Thyroid gland (tissue), 4 donors: ENCODE results near the gene PKNOX2. TPM values are rescaled to one million over a fixed set of nuclear protein-coding genes. Genes with fewer than 3 reads are reported as not detected.

ENCODE experiments used
- DNase-seq, 2 donors: peaks; one replicate each; pipeline ENCODE4 v3.0.0-alpha.2; 2019
- H3K27ac ChIP-seq, 3 donors: fragments of 200-600 bp; sonication (generic); 1 replicate in 2 of 3; 2 replicates in 1 of 3; pipeline ENCODE4 v1.5.1; 2016 to 2019; ENCODE audit warnings: mild to moderate bottlenecking in 1 of 3, moderate library complexity in 1 of 3
- H3K27me3 ChIP-seq: fragments of 200-600 bp; sonication (generic); one replicate; pipeline ENCODE4 v1.5.1; 2019
- H3K36me3 ChIP-seq, 2 donors: fragments of 200-600 bp; sonication (generic); one replicate each; pipeline ENCODE4 v1.5.1; 2016 to 2019
- H3K4me1 ChIP-seq, 2 donors: fragments of 200-600 bp; sonication (generic); one replicate each; pipeline ENCODE4 v1.5.1; 2017 to 2019
- H3K4me3 ChIP-seq, 3 donors: fragments of 200-600 bp; sonication (generic); replicated peaks in 1 of 3; 1 replicate in 2 of 3; 2 replicates in 1 of 3; pipeline ENCODE4 v1.5.1; 2016; ENCODE audit warnings: mild to moderate bottlenecking in 1 of 3
- H3K9me3 ChIP-seq: fragments of 200-600 bp; sonication (generic); one replicate; pipeline ENCODE4 v1.5.1; 2017
- CTCF ChIP-seq, 6 experiments: fragments of 200-600 bp in 3 of 6; fragments of 450-650 bp in 3 of 6; sonication (generic) in 3 of 6; IDR thresholded peaks; one replicate each; pipeline ENCODE4 v1.5.1; 2016 to 2019; ENCODE audit warnings: antibody characterized with exemption in 6 of 6, mild to moderate bottlenecking in 2 of 6, inconsistent platforms in 1 of 6, moderate library complexity in 1 of 6
- POLR2A ChIP-seq, 2 donors: fragments of 450-650 bp; IDR thresholded peaks; one replicate each; pipeline ENCODE4 v1.6.1; 2017; ENCODE audit warnings: antibody characterized with exemption in 2 of 2, mild to moderate bottlenecking in 2 of 2, moderate library complexity in 1 of 2
- WGBS, 2 donors: methylation state at CpG; one replicate each; pipeline ENCODE4 v1.1.5; 2017; 5-methylcytosine and 5-hydroxymethylcytosine counted together
- intact Hi-C: fragments of 100-400 bp; cut with DNase I; formaldehyde crosslinking; loops from one replicate; pipeline ENCODE4 v1.15.1; 2023
- total RNA-seq, 4 donors: library from RNA; depleted of rRNA; stranded (reverse); fragments of >200 nt; gene quantifications; one replicate each; pipeline ENCODE4 v1.2.3, GENCODE V29; 2016

The PKNOX2 gene
- total RNA-seq, 4 donors from 2014 or later: 6.3 to 28.0 (median 18.7) TPM

DNA sequence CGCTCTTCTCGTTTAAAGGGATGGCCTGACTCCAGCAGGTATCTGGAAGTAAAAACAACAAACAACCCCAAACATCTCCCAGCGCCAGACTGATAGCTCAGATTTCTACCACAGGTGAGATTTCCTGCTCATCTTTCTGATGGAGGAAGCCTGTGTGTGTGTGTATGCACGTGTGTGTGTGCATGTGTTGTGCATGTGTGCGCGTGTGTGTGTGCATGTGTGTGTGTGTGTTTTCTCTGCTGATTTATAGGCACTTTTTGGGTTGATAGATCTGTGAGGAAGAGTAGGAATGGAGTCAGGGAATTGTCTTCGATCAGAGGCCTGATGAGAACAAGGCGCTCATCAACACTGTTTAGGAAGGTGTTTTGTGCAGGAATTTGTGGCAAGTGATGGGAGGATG, 103.0 kb downstream of the PKNOX2 start:
- H3K4me1 ChIP-seq: peaks cover 49 to 59% of the 10 kb centered on the region in 2 donors

GRCh38 chr11:125268611-125269010, 104.1 kb downstream of the PKNOX2 start:
- no peak for DNase-seq
- H3K27me3 ChIP-seq: no peaks in the 10 kb centered on the region
- H3K4me1 ChIP-seq: peaks cover 49 to 59% of the 10 kb centered on the region in 2 donors
- H3K4me3 ChIP-seq: no peak overlapping the region
- no peak overlapping the region for H3K27ac ChIP-seq
- 75 to 83% methylated on average over 5 of the region's 5 CpGs for WGBS, 2 donors
- TF ChIP-seq CTCF (IDR thresholded peaks at IDR 0.05) (no peak), POLR2A (IDR thresholded peaks at IDR 0.05) (no peak)
- no peaks in the 10 kb centered on the region for H3K36me3 ChIP-seq
- intact Hi-C loops: no loop called here
- no peaks in the 10 kb centered on the region for H3K9me3 ChIP-seq

More for the DNA sequence above, 103.0 kb downstream of the PKNOX2 start:
- no peak for DNase-seq
- no peaks in the 10 kb centered on the region for H3K27me3 ChIP-seq
- TF ChIP-seq POLR2A (IDR thresholded peaks at IDR 0.05) (no peak), CTCF (IDR thresholded peaks at IDR 0.05) (no peak)
- H3K9me3 ChIP-seq: no peaks in the 10 kb centered on the region
- 88 to 96% methylated on average over 8 of the region's 8 CpGs for WGBS, 2 donors
- intact Hi-C loops: no loop called here
- no peak overlapping the region for H3K4me3 ChIP-seq
- H3K36me3 ChIP-seq: no peaks in the 10 kb centered on the region
- H3K27ac ChIP-seq: no peak overlapping the region

DNA sequence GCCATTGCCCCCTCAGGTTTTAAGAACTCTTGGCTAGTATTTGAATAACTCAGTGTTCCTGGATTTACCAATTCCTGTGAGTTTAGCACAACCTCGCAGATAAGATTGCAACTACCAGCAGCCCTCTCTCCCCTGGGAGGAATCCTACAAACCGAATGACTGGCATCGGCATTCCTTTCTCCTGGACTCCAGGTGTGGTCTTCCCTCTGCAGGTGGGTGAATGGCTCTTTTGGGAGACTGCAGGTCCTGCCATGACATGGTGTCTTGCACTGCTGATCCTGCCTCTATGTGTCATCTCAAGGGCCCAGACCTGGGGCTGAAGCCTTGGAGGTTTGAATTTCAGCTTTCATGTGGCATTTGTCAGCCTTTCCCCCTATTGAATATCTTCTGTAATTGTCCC, 105.6 kb downstream of the PKNOX2 start:
- Histone ChIP-seq H3K9me3 (no peaks in the 10 kb centered on the region), H3K27me3 (no peaks in the 10 kb centered on the region), H3K4me1 (peaks cover 49 to 59% of the 10 kb centered on the region in 2 donors), H3K4me3 (no peak overlapping the region), H3K36me3 (no peaks in the 10 kb centered on the region), H3K27ac (peak overlapping the region in 1 of 3 donors; percentile 30)
- DNase-seq: no peak
- intact Hi-C loops: no loop called here
- TF ChIP-seq CTCF (IDR thresholded peaks at IDR 0.05): no peak
- no peak for TF ChIP-seq POLR2A (IDR thresholded peaks at IDR 0.05)
- WGBS, 2 donors: 89 to 97% methylated on average over 3 of the region's 3 CpGs

- 100% methylated on average over 2 of the region's 2 CpGs for WGBS, 2 donors
- H3K4me1 ChIP-seq: peaks cover 49 to 59% of the 10 kb centered on the region in 2 donors
- intact Hi-C loops: no loop called here
These were observed 106.2 kb downstream of the PKNOX2 start for GRCh38 chr11:125270711-125271110.

More at GRCh38 chr11:125270711-125271110, 106.2 kb downstream of the PKNOX2 start:
- Histone ChIP-seq H3K27me3 (no peaks in the 10 kb centered on the region), H3K27ac (peak overlapping the region in 1 of 3 donors; percentile 13), H3K9me3 (no peaks in the 10 kb centered on the region), H3K4me3 (no peak overlapping the region), H3K36me3 (no peaks in the 10 kb centered on the region)
- no peak for DNase-seq
- TF ChIP-seq POLR2A (IDR thresholded peaks at IDR 0.05): no peak
- TF ChIP-seq CTCF (IDR thresholded peaks at IDR 0.05): no peak
